Activated CD4-positive, alpha-beta T cell treated with anti-CD3 and anti-CD28 coated beads for 36 hours (primary cell): ENCODE results near the gene CTSC. TPM values are rescaled to one million over a fixed set of nuclear protein-coding genes. Genes with fewer than 3 reads are reported as not detected.

Experiments
- ATAC-seq: fragments of 200-7000 bp; cut with Tn5 transposase; one replicate; pipeline ENCODE4 v1.10.0; 2021; ENCODE audit warnings: mild to moderate bottlenecking, moderate library complexity
- CTCF ChIA-PET: fragments of 350-600 bp; sonication (Branson Sonifier 250); formaldehyde crosslinking; loops from one replicate; lab custom pipeline; 2021; ENCODE audit warnings: antibody characterized with exemption; lab: Charles Lee
- POLR2A ChIA-PET: fragments of 350-600 bp; sonication (Branson Sonifier 250); formaldehyde crosslinking; loops from one replicate; lab custom pipeline; 2021; ENCODE audit warnings: antibody characterized with exemption, inconsistent platforms; lab: Charles Lee
- DNase-seq: peaks from one replicate; pipeline ENCODE4 v3.0.0-alpha.2; 2020
- H3K27ac Mint-ChIP-seq: one replicate; pipeline ENCODE4 v1.8.0; 2021; ENCODE audit warnings: mixed read lengths
- H3K27me3 Mint-ChIP-seq: one replicate; pipeline ENCODE4 v1.8.0; 2021; ENCODE audit warnings: mixed read lengths
- H3K36me3 Mint-ChIP-seq: one replicate; pipeline ENCODE4 v1.8.0; 2021; ENCODE audit warnings: low read depth, mixed read lengths
- H3K4me1 Mint-ChIP-seq: one replicate; pipeline ENCODE4 v1.8.0; 2021; ENCODE audit warnings: mixed read lengths
- H3K4me3 Mint-ChIP-seq: one replicate; pipeline ENCODE4 v1.8.0; 2021; ENCODE audit warnings: mild to moderate bottlenecking, moderate library complexity, mixed read lengths
- H3K9me3 Mint-ChIP-seq: one replicate; pipeline ENCODE4 v1.8.0; 2021; ENCODE audit warnings: low read depth, mixed read lengths
- intact Hi-C, 2 experiments: fragments of 100-400 bp; cut with DNase I in 1 of 2; cut with micrococcal nuclease in 1 of 2; formaldehyde crosslinking; loops; one replicate each; pipeline versions ENCODE4 v1.14.2 to v1.15.1; 2022 to 2024; cut with DNase I, micrococcal nuclease
- total RNA-seq, 2 experiments: library from RNA; stranded (reverse); gene quantifications; one replicate each; pipeline ENCODE4 v1.2.3, GENCODE V29; 2021

CTSC gene
- total RNA-seq, result 10 to 100 TPM; 53.1 to 59.4 TPM

DNA sequence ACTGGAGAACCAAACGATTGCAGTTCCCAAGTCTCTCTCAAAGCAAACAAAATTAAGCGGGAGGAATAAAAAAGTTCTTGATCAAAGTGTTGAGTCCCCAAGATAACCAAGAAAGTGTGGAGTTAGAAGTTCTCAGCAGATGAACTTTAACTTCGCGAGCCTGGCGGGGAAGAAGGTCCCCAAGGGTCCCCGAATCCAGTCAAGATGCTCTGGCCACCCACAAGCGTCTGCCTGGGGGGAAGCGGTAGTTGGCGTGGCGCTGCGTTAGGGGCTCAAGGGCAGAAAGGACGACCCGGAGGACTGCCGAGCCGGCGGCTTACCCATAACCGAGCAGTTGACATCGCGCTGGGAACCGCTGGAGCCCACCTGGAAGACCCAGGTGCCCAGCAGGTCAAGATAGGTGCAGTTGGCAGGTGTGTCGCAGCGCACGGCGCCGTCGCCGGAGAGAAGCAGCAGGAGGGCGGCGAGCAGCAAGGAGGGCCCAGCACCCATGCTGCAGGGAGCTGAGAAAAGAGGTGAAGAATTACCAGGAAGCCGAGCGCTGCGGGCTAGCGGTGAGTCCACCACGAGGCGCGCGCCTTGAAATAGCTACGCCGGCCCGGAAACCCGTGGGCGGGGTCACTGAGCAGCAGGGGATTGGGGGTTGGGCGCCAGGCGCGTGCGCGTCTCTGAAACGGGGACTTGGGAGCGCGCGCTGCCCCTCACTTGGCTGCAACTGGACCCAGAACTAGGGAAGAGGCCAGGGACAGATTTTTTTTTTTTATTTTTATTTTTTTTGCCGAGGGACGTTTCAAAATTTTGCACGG is at the start of gene CTSC:
Gene CTSC, minus strand, starts transcription at position 556 of the 806 bp plus-strand sequence. Its CDS starts 64 bp downstream, at position 492.
- H3K9me3 Mint-ChIP-seq, result no peaks in the 10 kb centered on the region
- POLR2A ChIA-PET, result interaction anchor here (0.6 to 2.2 kb wide), 6 partner anchors 9 to 188 kb away, joined by 4 to 13 read pairs (median 6); no protein-coding TSS in a partner anchor
- H3K36me3 Mint-ChIP-seq, result peaks cover 26% of the 10 kb centered on the region
- H3K4me1 Mint-ChIP-seq, result peaks cover 47% of the 10 kb centered on the region
- no peaks in the 10 kb centered on the region for H3K27me3 Mint-ChIP-seq
- peak within 1 kb of the TSS; percentile 99 for H3K4me3 Mint-ChIP-seq
- DNase-seq, result peak; percentile 97
- peak; percentile 78 for ATAC-seq
- intact Hi-C loops, result loop anchor here (1.0 to 5.0 kb wide), 7 partner anchors 17 to 200 kb away; no protein-coding TSS in a partner anchor
- H3K27ac Mint-ChIP-seq, result peak within 1 kb of the TSS; percentile 89
- CTCF ChIA-PET, result interaction anchor here (0.9 to 1.5 kb wide), 4 partner anchors 16 to 134 kb away, joined by 3 to 11 read pairs (median 5); no protein-coding TSS in a partner anchor

GRCh38 chr11:88384669-88385005 is 47.1 kb upstream of the CTSC start:
- ATAC-seq, result peak; percentile 58
- no peak overlapping the region for H3K4me3 Mint-ChIP-seq
- no peak for DNase-seq
- no peaks in the 10 kb centered on the region for H3K36me3 Mint-ChIP-seq
- H3K9me3 Mint-ChIP-seq, result no peaks in the 10 kb centered on the region
- peaks cover 9% of the 10 kb centered on the region for H3K4me1 Mint-ChIP-seq
- H3K27me3 Mint-ChIP-seq, result no peaks in the 10 kb centered on the region
- ChIA-PET CTCF (no interaction called here), POLR2A (no interaction called here)
- no peak overlapping the region for H3K27ac Mint-ChIP-seq
- intact Hi-C loops, result no loop called here

GRCh38 chr11:88384004-88384668 is 46.6 kb upstream of the CTSC start:
- intact Hi-C loops, result no loop called here
- H3K9me3 Mint-ChIP-seq, result no peaks in the 10 kb centered on the region
- no peak overlapping the region for H3K4me3 Mint-ChIP-seq
- H3K4me1 Mint-ChIP-seq, result peaks cover 9% of the 10 kb centered on the region
- CTCF ChIA-PET, result no interaction called here
- ATAC-seq, result peak; percentile 33
- POLR2A ChIA-PET, result no interaction called here
- no peak overlapping the region for H3K27ac Mint-ChIP-seq
- H3K36me3 Mint-ChIP-seq, result no peaks in the 10 kb centered on the region
- DNase-seq, result no peak
- no peaks in the 10 kb centered on the region for H3K27me3 Mint-ChIP-seq

- Mint-ChIP-seq H3K27ac (no peak overlapping the region), H3K4me3 (no peak overlapping the region), H3K36me3 (no peaks in the 10 kb centered on the region), H3K27me3 (no peaks in the 10 kb centered on the region), H3K4me1 (peaks cover 9% of the 10 kb centered on the region), H3K9me3 (no peaks in the 10 kb centered on the region)
- intact Hi-C loops, result no loop called here
- POLR2A ChIA-PET, result no interaction called here
- DNase-seq, result no peak
- no peak for ATAC-seq
- CTCF ChIA-PET, result no interaction called here
Observed at GRCh38 chr11:88383447-88383846, 45.9 kb upstream of the CTSC start.

- DNase-seq, result no peak
- ATAC-seq, result no peak
- H3K27ac Mint-ChIP-seq, result no peak overlapping the region
- H3K9me3 Mint-ChIP-seq, result no peaks in the 10 kb centered on the region
- no peak overlapping the region for H3K4me3 Mint-ChIP-seq
- H3K36me3 Mint-ChIP-seq, result no peaks in the 10 kb centered on the region
- POLR2A ChIA-PET, result no interaction called here
- H3K27me3 Mint-ChIP-seq, result no peaks in the 10 kb centered on the region
- no peaks in the 10 kb centered on the region for H3K4me1 Mint-ChIP-seq
- intact Hi-C loops, result no loop called here
- CTCF ChIA-PET, result no interaction called here
Observed at GRCh38 chr11:88379130-88379529, 41.6 kb upstream of the CTSC start.

DNA sequence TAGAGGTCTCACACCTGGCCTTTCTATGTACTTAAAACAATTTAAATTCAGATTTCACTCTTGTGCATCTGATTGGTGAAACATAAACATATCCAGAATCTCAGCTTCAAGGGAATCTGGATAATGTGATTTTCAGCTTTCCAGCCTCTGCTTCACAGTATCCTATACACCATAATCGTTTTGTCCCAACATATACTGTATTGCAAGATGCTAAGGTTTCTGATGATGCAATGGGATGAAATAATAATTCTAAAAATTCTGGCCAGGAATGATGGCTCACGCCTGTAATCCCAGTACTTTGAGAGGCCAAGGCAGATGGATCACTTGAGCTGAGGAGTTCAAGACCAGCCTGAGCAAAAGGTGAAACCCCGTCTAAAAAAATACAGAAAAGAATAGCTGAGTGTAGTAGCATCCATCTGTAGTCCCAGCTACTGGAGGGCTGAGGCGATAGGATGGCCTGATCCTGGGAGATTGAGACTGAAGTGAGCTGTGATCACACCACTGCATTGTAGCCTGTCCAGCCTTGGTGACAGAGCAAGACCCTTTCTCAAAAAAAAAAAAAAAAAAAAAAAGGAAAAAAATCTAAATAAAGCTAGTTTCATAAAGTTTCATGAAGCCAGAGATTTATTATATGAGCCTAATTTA is 41.0 kb upstream of the CTSC start:
- Mint-ChIP-seq H3K27me3 (no peaks in the 10 kb centered on the region), H3K27ac (no peak overlapping the region), H3K4me3 (no peak overlapping the region), H3K9me3 (no peaks in the 10 kb centered on the region), H3K36me3 (no peaks in the 10 kb centered on the region), H3K4me1 (no peaks in the 10 kb centered on the region)
- intact Hi-C loops, result no loop called here
- ChIA-PET CTCF (no interaction called here), POLR2A (interaction anchor here (0.7 kb wide), 1 partner anchor 1239 kb away, joined by 3 read pairs; no protein-coding TSS in a partner anchor)
- no peak for DNase-seq
- no peak for ATAC-seq

DNA sequence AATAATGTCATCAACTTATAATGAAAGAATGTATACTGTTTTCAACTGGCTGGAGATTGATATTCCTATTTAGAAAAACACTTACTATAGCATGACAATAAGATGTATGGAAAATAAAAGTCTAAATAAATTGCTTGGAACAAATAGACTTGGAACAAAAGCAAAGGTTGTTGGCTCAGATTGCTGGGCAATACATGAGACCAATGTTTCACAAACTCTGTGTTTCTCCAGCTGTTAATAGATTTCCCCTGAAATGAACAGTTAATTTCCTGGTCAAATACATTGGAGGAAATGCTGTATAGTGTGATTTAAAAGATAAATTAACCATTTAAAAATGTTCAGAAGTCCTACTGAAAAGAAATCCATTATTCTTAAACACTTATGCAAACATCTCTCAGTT is 40.1 kb upstream of the CTSC start:
- H3K4me1 Mint-ChIP-seq, result no peaks in the 10 kb centered on the region
- H3K36me3 Mint-ChIP-seq, result no peaks in the 10 kb centered on the region
- DNase-seq (no peak), ATAC-seq (no peak)
- POLR2A ChIA-PET, result no interaction called here
- H3K27ac Mint-ChIP-seq, result no peak overlapping the region
- H3K27me3 Mint-ChIP-seq, result no peaks in the 10 kb centered on the region
- intact Hi-C loops, result no loop called here
- no peaks in the 10 kb centered on the region for H3K9me3 Mint-ChIP-seq
- no peak overlapping the region for H3K4me3 Mint-ChIP-seq
- CTCF ChIA-PET, result interaction anchor here (1.0 kb wide), 1 partner anchor 145 kb away, joined by 5 read pairs; no protein-coding TSS in a partner anchor

DNA sequence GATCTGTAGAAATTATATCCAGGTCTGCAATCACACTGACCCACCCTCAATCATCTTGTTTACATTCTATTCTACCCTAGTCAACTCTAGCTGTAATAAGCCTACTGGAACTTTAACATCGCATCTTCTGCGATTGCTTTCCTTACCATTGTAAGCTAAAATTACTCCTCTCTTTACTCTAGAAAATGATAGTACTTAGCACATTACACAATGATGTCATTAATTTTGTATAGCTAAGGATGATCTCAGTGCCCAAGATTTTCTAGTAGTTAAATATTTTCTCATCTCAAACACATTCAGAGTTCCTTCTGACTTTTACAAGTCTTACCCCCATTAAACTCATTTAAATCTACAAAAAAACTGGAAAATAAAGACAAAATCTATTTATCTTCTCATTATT is 39.6 kb upstream of the CTSC start:
- DNase-seq (no peak), ATAC-seq (no peak)
- ChIA-PET POLR2A (no interaction called here), CTCF (interaction anchor here (0.9 to 1.0 kb wide), 2 partner anchors 11 to 144 kb away, joined by 3 to 5 read pairs; no protein-coding TSS in a partner anchor)
- Mint-ChIP-seq H3K36me3 (no peaks in the 10 kb centered on the region), H3K4me3 (no peak overlapping the region), H3K27ac (no peak overlapping the region), H3K9me3 (no peaks in the 10 kb centered on the region), H3K27me3 (no peaks in the 10 kb centered on the region), H3K4me1 (no peaks in the 10 kb centered on the region)
- intact Hi-C loops, result no loop called here

DNA sequence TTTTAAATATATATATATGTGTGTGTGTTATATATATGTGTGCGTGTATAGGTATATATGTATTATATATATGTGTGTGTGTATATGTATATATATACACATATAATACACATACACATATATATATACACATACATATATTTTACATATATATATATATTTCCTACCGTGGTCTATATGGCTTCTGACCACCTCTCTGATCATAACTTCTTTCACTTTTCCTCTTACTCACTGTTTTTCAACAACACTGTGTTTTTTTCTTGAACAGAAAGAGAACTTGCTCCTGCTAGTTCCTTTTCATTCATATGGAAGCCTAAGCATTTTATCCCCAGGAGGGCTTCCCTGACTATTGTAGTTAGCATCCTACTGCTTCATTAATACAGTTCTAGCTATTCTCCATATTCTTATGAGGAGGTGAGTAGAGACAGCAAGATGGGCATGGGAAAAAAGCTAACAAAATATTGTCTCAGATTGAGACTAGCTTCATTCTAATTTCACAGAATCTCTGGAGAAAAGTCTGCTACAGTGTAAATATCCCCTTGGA is 38.5 kb upstream of the CTSC start:
- Mint-ChIP-seq H3K9me3 (no peaks in the 10 kb centered on the region), H3K27ac (no peak overlapping the region), H3K36me3 (no peaks in the 10 kb centered on the region), H3K27me3 (no peaks in the 10 kb centered on the region), H3K4me3 (no peak overlapping the region), H3K4me1 (peaks cover 9% of the 10 kb centered on the region)
- POLR2A ChIA-PET, result no interaction called here
- intact Hi-C loops, result no loop called here
- CTCF ChIA-PET, result interaction anchor here (0.9 kb wide), 1 partner anchor 12 kb away, joined by 3 read pairs; no protein-coding TSS in a partner anchor
- no peak for DNase-seq
- no peak for ATAC-seq

DNA sequence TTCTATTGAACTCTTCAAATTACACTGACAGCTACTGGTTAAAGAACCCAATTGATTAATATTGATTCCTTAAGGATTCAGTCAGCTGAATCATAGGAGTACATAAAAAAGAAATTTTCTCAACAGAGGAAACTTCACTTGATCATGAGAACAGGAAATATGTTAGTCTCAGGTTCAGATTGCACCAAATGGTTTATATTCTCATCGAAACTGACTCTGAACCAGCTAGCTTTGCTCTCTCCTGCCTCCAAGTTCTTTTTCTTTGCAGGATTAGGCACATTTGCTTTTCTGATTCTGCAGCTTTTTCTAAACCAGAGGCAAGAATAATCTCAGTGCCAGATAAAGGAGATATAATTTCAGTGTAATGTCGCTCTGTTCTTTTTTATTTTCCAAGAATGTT is 33.2 kb upstream of the CTSC start:
- no peaks in the 10 kb centered on the region for H3K36me3 Mint-ChIP-seq
- intact Hi-C loops, result no loop called here
- peaks cover 30% of the 10 kb centered on the region for H3K4me1 Mint-ChIP-seq
- H3K9me3 Mint-ChIP-seq, result no peaks in the 10 kb centered on the region
- no peak overlapping the region for H3K27ac Mint-ChIP-seq
- H3K27me3 Mint-ChIP-seq, result no peaks in the 10 kb centered on the region
- no peak for DNase-seq
- CTCF ChIA-PET, result interaction anchor here (1.2 kb wide), 1 partner anchor 8 kb away, joined by 3 read pairs; no protein-coding TSS in a partner anchor
- no peak for ATAC-seq
- no peak overlapping the region for H3K4me3 Mint-ChIP-seq
- POLR2A ChIA-PET, result no interaction called here

DNA sequence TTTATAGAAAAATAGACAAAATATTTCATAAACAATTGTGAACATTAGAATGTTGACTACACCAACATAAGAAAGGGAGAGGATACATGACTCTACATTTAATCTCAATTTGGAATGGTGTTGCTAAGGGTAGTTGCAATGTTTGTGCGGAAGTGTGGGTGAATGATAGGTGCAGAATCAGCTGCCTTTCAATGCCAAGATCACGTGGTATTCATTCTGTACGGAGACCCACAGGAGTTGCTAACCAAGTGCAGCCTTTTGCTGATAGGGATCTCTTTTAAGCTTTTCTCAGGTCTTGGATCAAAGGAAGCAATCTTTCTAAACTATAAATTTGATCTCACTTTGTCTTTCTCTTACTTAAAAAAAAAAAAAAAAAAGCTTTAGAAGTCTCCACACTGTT is 29.8 kb upstream of the CTSC start:
- DNase-seq, result peak; percentile 7
- H3K27ac Mint-ChIP-seq, result peak overlapping the region; percentile 9
- CTCF ChIA-PET, result interaction anchor here (0.7 to 1.4 kb wide), 4 partner anchors 11 to 56 kb away, joined by 3 to 4 read pairs (median 3); no protein-coding TSS in a partner anchor

More for the DNA sequence above, 29.8 kb upstream of the CTSC start:
- Mint-ChIP-seq H3K36me3 (no peaks in the 10 kb centered on the region), H3K27me3 (no peaks in the 10 kb centered on the region), H3K9me3 (no peaks in the 10 kb centered on the region), H3K4me1 (peaks cover 45% of the 10 kb centered on the region), H3K4me3 (no peak overlapping the region)
- intact Hi-C loops, result no loop called here
- POLR2A ChIA-PET, result no interaction called here
- peak; percentile 74 for ATAC-seq
